A549 treated with AZD9567 at 1 μM for 4 hours (cell line): ENCODE measurements around the gene CAMK1G. TPM values are rescaled to one million over a fixed set of nuclear protein-coding genes. Genes with fewer than 3 reads are reported as not detected.

Experiments used
- total RNA-seq: library from RNA; stranded (reverse); fragments of 200-300 nt; extraction: Qiagen RNA extraction; gene quantifications from 5 replicates; pipeline ENCODE4 v1.2.3, GENCODE V29; 2022; ENCODE audit not compliant: insufficient read depth

Gene CAMK1G
- total RNA-seq, result 0.09 to 0.34 TPM (median 0.25 TPM) in 4 of 5 replicates, not detected in the other

GRCh38 chr1:209583408-209583807 is at the start of gene CAMK1G:
CAMK1G (plus strand) TSS chr1:209583714; CDS start chr1:209594984, 11,270 bp downstream.

GRCh38 chr1:209652121-209652735 is 68.7 kb downstream of the CAMK1G start, which contains the start of gene LAMB3:
LAMB3 (minus strand) TSS chr1:209652425; CDS start chr1:209650944, 1,481 bp downstream.

Other genes with a start within 250 kb of the CAMK1G start
- 15.6 to 17.3 TPM (median 16.4 TPM) in 5 replicates for gene LAMB3, start 68.7 kb downstream of the CAMK1G start, total RNA-seq
- 2.7 to 3.9 TPM (median 3.6 TPM) in 5 replicates for gene G0S2, start 91.7 kb downstream of the CAMK1G start, total RNA-seq
- 0.10 to 0.22 TPM (median 0.20 TPM) in 4 of 5 replicates, not detected in the other for gene HSD11B1, start 121.1 kb downstream of the CAMK1G start, total RNA-seq
- not detected in 5 replicates for gene TRAF3IP3, start 172.3 kb downstream of the CAMK1G start, total RNA-seq
- gene C1orf74, start 200.8 kb downstream of the CAMK1G start, total RNA-seq, result 1.1 to 1.9 TPM (median 1.8 TPM) in 5 replicates
- gene IRF6, start 222.4 kb downstream of the CAMK1G start, total RNA-seq, result 0.06 to 0.18 TPM (median 0.11 TPM) in 4 of 5 replicates, not detected in the other
- gene UTP25, start 244.3 kb downstream of the CAMK1G start, total RNA-seq, result 9.5 to 12.2 TPM (median 10.6 TPM) in 5 replicates